ENCODE measurements around the gene PTPRCAP.

DNA sequence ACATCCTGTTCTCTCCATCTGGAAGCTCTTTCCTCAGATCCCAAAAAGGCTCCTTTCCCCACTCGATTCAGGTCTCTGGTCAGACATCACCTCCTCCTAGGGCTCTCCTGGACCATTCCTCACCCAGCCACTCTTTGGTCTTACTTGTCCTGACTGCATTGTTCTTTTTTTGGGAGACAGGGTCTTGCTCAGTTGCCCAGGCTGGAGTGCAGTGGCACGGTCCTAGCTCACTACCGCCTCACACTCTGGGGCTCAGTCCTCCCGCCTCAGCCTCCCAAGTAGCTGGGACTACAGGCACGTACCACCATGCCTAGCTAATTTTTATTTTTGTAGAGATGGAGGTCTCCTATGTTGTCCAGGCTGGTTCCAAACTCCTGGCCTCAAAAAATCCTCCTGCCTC is 8.0 kb upstream of the PTPRCAP start:
- TF ChIP-seq, protein P1, sequence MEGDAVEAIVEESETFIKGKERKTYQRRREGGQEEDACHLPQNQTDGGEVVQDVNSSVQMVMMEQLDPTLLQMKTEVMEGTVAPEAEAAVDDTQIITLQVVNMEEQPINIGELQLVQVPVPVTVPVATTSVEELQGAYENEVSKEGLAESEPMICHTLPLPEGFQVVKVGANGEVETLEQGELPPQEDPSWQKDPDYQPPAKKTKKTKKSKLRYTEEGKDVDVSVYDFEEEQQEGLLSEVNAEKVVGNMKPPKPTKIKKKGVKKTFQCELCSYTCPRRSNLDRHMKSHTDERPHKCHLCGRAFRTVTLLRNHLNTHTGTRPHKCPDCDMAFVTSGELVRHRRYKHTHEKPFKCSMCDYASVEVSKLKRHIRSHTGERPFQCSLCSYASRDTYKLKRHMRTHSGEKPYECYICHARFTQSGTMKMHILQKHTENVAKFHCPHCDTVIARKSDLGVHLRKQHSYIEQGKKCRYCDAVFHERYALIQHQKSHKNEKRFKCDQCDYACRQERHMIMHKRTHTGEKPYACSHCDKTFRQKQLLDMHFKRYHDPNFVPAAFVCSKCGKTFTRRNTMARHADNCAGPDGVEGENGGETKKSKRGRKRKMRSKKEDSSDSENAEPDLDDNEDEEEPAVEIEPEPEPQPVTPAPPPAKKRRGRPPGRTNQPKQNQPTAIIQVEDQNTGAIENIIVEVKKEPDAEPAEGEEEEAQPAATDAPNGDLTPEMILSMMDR (conservative IDR thresholded peaks at IDR 0.05; ENCODE audit: low read depth in 2 of 2): no peak
- TF ChIP-seq, protein P2, sequence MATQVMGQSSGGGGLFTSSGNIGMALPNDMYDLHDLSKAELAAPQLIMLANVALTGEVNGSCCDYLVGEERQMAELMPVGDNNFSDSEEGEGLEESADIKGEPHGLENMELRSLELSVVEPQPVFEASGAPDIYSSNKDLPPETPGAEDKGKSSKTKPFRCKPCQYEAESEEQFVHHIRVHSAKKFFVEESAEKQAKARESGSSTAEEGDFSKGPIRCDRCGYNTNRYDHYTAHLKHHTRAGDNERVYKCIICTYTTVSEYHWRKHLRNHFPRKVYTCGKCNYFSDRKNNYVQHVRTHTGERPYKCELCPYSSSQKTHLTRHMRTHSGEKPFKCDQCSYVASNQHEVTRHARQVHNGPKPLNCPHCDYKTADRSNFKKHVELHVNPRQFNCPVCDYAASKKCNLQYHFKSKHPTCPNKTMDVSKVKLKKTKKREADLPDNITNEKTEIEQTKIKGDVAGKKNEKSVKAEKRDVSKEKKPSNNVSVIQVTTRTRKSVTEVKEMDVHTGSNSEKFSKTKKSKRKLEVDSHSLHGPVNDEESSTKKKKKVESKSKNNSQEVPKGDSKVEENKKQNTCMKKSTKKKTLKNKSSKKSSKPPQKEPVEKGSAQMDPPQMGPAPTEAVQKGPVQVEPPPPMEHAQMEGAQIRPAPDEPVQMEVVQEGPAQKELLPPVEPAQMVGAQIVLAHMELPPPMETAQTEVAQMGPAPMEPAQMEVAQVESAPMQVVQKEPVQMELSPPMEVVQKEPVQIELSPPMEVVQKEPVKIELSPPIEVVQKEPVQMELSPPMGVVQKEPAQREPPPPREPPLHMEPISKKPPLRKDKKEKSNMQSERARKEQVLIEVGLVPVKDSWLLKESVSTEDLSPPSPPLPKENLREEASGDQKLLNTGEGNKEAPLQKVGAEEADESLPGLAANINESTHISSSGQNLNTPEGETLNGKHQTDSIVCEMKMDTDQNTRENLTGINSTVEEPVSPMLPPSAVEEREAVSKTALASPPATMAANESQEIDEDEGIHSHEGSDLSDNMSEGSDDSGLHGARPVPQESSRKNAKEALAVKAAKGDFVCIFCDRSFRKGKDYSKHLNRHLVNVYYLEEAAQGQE (IDR thresholded peaks at IDR 0.05; ENCODE audit: unreplicated experiment): no peak
- TF ChIP-seq POLR2AphosphoS5 (IDR thresholded peaks at IDR 0.05; ENCODE audit: low read depth) (no peak), EZH2phosphoT487 (IDR thresholded peaks at IDR 0.05; ENCODE audit: unreplicated experiment) (no peak), EZH2 (IDR thresholded peaks at IDR 0.05; ENCODE audit: low read depth, unreplicated experiment) (no peak), ZNF331 (CRISPR knock-in tag; IDR thresholded peaks at IDR 0.05; ENCODE audit: low read depth) (no peak), JUNB (IDR thresholded peaks at IDR 0.05; ENCODE audit: unreplicated experiment) (no peak), CREB1 (CRISPR knock-in tag; IDR thresholded peaks at IDR 0.05; ENCODE audit: low read depth) (no peak), ZNF114 (CRISPR knock-in tag; IDR thresholded peaks at IDR 0.05) (no peak)
- TF ChIP-seq, protein P3, sequence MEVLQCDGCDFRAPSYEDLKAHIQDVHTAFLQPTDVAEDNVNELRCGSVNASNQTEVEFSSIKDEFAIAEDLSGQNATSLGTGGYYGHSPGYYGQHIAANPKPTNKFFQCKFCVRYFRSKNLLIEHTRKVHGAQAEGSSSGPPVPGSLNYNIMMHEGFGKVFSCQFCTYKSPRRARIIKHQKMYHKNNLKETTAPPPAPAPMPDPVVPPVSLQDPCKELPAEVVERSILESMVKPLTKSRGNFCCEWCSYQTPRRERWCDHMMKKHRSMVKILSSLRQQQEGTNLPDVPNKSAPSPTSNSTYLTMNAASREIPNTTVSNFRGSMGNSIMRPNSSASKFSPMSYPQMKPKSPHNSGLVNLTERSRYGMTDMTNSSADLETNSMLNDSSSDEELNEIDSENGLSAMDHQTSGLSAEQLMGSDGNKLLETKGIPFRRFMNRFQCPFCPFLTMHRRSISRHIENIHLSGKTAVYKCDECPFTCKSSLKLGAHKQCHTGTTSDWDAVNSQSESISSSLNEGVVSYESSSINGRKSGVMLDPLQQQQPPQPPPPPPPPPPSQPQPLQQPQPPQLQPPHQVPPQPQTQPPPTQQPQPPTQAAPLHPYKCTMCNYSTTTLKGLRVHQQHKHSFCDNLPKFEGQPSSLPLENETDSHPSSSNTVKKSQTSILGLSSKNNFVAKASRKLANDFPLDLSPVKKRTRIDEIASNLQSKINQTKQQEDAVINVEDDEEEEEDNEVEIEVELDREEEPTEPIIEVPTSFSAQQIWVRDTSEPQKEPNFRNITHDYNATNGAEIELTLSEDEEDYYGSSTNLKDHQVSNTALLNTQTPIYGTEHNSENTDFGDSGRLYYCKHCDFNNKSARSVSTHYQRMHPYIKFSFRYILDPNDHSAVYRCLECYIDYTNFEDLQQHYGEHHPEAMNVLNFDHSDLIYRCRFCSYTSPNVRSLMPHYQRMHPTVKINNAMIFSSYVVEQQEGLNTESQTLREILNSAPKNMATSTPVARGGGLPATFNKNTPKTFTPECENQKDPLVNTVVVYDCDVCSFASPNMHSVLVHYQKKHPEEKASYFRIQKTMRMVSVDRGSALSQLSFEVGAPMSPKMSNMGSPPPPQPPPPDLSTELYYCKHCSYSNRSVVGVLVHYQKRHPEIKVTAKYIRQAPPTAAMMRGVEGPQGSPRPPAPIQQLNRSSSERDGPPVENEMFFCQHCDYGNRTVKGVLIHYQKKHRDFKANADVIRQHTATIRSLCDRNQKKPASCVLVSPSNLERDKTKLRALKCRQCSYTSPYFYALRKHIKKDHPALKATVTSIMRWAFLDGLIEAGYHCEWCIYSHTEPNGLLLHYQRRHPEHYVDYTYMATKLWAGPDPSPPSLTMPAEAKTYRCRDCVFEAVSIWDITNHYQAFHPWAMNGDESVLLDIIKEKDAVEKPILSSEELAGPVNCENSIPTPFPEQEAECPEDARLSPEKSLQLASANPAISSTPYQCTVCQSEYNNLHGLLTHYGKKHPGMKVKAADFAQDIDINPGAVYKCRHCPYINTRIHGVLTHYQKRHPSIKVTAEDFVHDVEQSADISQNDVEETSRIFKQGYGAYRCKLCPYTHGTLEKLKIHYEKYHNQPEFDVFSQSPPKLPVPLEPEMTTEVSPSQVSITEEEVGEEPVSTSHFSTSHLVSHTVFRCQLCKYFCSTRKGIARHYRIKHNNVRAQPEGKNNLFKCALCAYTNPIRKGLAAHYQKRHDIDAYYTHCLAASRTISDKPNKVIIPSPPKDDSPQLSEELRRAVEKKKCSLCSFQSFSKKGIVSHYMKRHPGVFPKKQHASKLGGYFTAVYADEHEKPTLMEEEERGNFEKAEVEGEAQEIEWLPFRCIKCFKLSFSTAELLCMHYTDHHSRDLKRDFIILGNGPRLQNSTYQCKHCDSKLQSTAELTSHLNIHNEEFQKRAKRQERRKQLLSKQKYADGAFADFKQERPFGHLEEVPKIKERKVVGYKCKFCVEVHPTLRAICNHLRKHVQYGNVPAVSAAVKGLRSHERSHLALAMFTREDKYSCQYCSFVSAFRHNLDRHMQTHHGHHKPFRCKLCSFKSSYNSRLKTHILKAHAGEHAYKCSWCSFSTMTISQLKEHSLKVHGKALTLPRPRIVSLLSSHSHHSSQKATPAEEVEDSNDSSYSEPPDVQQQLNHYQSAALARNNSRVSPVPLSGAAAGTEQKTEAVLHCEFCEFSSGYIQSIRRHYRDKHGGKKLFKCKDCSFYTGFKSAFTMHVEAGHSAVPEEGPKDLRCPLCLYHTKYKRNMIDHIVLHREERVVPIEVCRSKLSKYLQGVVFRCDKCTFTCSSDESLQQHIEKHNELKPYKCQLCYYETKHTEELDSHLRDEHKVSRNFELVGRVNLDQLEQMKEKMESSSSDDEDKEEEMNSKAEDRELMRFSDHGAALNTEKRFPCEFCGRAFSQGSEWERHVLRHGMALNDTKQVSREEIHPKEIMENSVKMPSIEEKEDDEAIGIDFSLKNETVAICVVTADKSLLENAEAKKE (CRISPR knock-in tag; IDR thresholded peaks at IDR 0.05): no peak
